ENCODE measurements around the gene ANKRD34A.

DNA sequence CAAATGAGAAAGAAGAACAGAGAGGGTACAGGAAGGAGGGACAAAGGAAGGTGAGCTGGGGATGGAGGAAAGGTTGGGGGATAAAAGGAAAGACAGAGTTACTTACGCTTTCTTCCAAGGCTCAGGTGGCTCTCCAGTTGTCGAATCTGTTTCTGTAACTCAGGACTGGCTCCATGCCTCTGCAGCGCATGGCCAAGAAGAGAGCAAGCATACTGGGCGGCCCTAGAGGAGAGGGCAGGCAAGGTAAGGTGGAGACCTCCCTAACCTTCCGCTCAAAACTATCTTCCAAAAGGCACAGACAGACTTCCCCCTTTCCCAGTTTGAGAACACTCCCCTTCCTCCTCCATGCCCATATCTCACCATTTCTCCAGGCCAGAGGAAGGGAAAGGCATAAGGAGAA, 46.8 kb downstream of the ANKRD34A start:
- no peak for TF ChIP-seq EZH2 (IDR thresholded peaks at IDR 0.05; ENCODE audit: low read length, missing control alignments)
- TF ChIP-seq, protein P1, sequence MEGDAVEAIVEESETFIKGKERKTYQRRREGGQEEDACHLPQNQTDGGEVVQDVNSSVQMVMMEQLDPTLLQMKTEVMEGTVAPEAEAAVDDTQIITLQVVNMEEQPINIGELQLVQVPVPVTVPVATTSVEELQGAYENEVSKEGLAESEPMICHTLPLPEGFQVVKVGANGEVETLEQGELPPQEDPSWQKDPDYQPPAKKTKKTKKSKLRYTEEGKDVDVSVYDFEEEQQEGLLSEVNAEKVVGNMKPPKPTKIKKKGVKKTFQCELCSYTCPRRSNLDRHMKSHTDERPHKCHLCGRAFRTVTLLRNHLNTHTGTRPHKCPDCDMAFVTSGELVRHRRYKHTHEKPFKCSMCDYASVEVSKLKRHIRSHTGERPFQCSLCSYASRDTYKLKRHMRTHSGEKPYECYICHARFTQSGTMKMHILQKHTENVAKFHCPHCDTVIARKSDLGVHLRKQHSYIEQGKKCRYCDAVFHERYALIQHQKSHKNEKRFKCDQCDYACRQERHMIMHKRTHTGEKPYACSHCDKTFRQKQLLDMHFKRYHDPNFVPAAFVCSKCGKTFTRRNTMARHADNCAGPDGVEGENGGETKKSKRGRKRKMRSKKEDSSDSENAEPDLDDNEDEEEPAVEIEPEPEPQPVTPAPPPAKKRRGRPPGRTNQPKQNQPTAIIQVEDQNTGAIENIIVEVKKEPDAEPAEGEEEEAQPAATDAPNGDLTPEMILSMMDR (conservative IDR thresholded peaks at IDR 0.05 in 1 of 2, IDR thresholded peaks at IDR 0.05 in 1 of 2; ENCODE audit: low read depth in 1 of 2, low read length in 2 of 2): no peak

All from fibroblast of lung (primary cell).